Heart right ventricle (tissue), 16 donors: ENCODE data around the gene HTT. TPM values are rescaled to one million over a fixed set of nuclear protein-coding genes. Genes with fewer than 3 reads are reported as not detected.

Experiments
- ATAC-seq, 8 donors: fragments of 200-7000 bp; cut with Tn5 transposase; one replicate each; pipeline ENCODE4 v1.9.1; 2020; ENCODE audit warnings: mild to moderate bottlenecking in 8 of 8, moderate library complexity in 8 of 8, moderate number of reproducible peaks in 1 of 8
- DNase-seq, 2 donors: peaks; one replicate each; pipeline ENCODE4 v3.0.0-alpha.2; 2020
- H3K27ac ChIP-seq, 10 donors: fragments of 200-600 bp; sonication (generic) in 2 of 10; one replicate each; pipeline versions ENCODE4 v1.5.0 to v1.8.0; 2020 to 2022; ENCODE audit warnings: mild to moderate bottlenecking in 3 of 10
- H3K27me3 ChIP-seq, 7 donors: fragments of 200-600 bp; one replicate each; pipeline ENCODE4 v1.8.0; 2021 to 2022; ENCODE audit warnings: mild to moderate bottlenecking in 2 of 7
- H3K36me3 ChIP-seq, 9 donors: fragments of 200-600 bp; sonication (generic) in 1 of 9; one replicate each; pipeline versions ENCODE4 v1.5.0 to v1.8.0; 2020 to 2022; ENCODE audit warnings: mild to moderate bottlenecking in 2 of 9
- H3K4me1 ChIP-seq, 9 donors: fragments of 200-600 bp; sonication (generic) in 1 of 9; one replicate each; pipeline versions ENCODE4 v1.5.0 to v1.8.0; 2020 to 2022; ENCODE audit warnings: mild to moderate bottlenecking in 4 of 9
- H3K4me3 ChIP-seq, 10 donors: fragments of 200-600 bp; sonication (generic) in 2 of 10; one replicate each; pipeline versions ENCODE4 v1.5.0 to v1.8.0; 2020 to 2022; ENCODE audit warnings: mild to moderate bottlenecking in 7 of 10, moderate library complexity in 2 of 10
- H3K9me3 ChIP-seq, 11 donors: fragments of 200-600 bp in 10 of 11; sonication (generic) in 2 of 11; one replicate each; pipeline versions ENCODE4 v1.5.0 to v1.8.0; 2013 to 2022; ENCODE audit warnings: mild to moderate bottlenecking in 2 of 11, control low read depth in 1 of 11, moderate library complexity in 1 of 11
- WGBS, 2 donors: extraction: QIAGEN DNeasy Blood & Tissue Kit; methylation state at CpG; one replicate each; pipeline ENCODE4 v1.1.7; 2013; ENCODE audit warnings: inconsistent platforms in 1 of 2; 5-methylcytosine and 5-hydroxymethylcytosine counted together
- intact Hi-C, 10 donors: fragments of 100-400 bp; cut with DNase I; formaldehyde crosslinking; loops; one replicate each; pipeline versions ENCODE4 v1.11.1 to v1.14.2; 2022
- polyA plus RNA-seq, 2 donors: library from polyadenylated mRNA; stranded (reverse); fragments of 200-250 nt; gene quantifications; one replicate each; pipeline ENCODE4 v1.2.3, GENCODE V29; 2013
- total RNA-seq, 10 donors: library from RNA; stranded (reverse); fragmentation: NEBNext Ultra II Directional in 3 of 10; extraction: Animal tissue kit (Norgen Biotek cat#: 25700) in 3 of 10; gene quantifications; one replicate each; pipeline versions ENCODE4 v1.2.1 to v1.2.4, GENCODE V29; 2021 to 2023
- TF ChIP-seq, protein P1 (sequence below), 9 donors: fragments of 200-600 bp; sonication (generic) in 2 of 9; IDR thresholded peaks; one replicate each; pipeline versions ENCODE4 v1.5.0 to v1.8.0; 2021 to 2022; ENCODE audit warnings: antibody characterized with exemption in 9 of 9, mild to moderate bottlenecking in 5 of 9, moderate library complexity in 1 of 9
- donor health status: Arrhythmogenic right ventricular cardiomyopathy.
- donor health status: ischemic (EF 13 %, LVEDD 7.1; RV severe dilation, severe dysfunction).
- donor health status: healthy with polysubstance abuse.
- donor health status: DM: no; HTN: yes; CAD: no.
- donor health status: DM: no; HTN: no; CAD: no.
- donor health status: ischemic (EF 25% LVEDD 6.9; RV normal size, moderate dysfunction).
- donor health status: ischemic (EF 25% LVEDD 5.7; RV mildly dilated, moderate dysfunction).
- donor health status: healthy.
- donor health status: DM: yes; HTN: yes; CAD: no.
- donor health status: Ischemic cardiomyopathy.
- donor health status: ischemic (EF 35%, LVEDD 5.7; RV mildly dilated, moderate dysfunction).
- donor health status: nonischemic (EF 11% LVEDD 7.7; RV severe dilation, severe dysfunction).
- donor health status: DM: yes; HTN: yes; CAD: no.
- donor health status: PGD.
- donor health status: ischemic (EF 29% LVEDD 5.4; RV normal size, mild dysfunction).
- donor health status: nonischemic (EF 23%, LVEDD 6.1; RV moderate dilation, normal function).

The HTT gene
- total and polyA plus RNA-seq, 12 donors, result 6.3 to 34.0 (median 24.1) TPM

DNA sequence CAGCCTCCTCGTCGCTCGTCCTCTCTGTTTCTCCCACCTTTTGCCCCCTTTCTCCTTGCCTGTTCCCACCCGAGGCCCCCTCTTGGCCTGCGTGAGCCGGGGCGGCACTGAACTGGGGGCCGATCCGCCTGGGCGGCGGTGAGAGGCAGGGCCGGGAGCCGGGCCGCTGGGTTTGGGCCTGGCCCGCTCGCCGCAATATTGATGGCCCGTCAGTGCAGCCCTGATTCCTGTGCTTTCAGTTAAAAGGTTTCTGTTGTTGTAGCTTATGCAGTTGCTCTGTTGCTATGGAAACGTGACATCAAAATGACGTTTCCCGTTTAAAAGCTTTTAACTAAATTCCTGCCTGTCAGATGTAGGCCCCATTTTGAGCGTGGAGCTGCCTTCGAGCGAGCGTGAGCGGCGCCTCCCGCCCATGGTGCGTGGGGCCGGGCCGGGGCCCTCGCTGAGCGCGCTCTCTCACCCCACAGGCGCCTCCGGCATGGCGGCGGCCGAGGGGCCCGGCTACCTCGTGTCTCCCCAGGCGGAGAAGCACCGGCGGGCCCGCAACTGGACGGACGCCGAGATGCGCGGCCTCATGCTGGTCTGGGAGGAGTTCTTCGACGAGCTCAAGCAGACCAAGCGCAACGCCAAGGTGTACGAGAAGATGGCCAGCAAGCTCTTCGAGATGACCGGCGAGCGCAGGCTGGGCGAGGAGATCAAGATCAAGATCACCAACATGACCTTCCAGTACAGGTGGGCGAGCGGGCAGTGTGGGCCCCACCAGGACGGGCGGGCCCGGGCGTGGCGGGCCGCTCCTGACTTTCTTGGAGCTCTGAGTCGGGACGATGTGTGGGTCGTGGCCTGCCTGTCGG lies 174.6 kb downstream of the HTT start, which contains the start of gene MSANTD1:
TSS of gene MSANTD1 (plus strand) at position 349 of the 851 bp plus-strand sequence. CDS start at position 413, 64 bp downstream.
- TF ChIP-seq, protein P1, sequence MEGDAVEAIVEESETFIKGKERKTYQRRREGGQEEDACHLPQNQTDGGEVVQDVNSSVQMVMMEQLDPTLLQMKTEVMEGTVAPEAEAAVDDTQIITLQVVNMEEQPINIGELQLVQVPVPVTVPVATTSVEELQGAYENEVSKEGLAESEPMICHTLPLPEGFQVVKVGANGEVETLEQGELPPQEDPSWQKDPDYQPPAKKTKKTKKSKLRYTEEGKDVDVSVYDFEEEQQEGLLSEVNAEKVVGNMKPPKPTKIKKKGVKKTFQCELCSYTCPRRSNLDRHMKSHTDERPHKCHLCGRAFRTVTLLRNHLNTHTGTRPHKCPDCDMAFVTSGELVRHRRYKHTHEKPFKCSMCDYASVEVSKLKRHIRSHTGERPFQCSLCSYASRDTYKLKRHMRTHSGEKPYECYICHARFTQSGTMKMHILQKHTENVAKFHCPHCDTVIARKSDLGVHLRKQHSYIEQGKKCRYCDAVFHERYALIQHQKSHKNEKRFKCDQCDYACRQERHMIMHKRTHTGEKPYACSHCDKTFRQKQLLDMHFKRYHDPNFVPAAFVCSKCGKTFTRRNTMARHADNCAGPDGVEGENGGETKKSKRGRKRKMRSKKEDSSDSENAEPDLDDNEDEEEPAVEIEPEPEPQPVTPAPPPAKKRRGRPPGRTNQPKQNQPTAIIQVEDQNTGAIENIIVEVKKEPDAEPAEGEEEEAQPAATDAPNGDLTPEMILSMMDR (IDR thresholded peaks at IDR 0.05), result no peak
- Histone ChIP-seq H3K27me3 (no peaks in the 10 kb centered on the region), H3K9me3 (no peaks in the 10 kb centered on the region), H3K4me1 (no peaks in the 10 kb centered on the region), H3K27ac (no peak within 1 kb of the TSS), H3K36me3 (peaks cover 0 to 3% (median 0%) of the 10 kb centered on the region in 9 donors), H3K4me3 (no peak within 1 kb of the TSS)
- ATAC-seq, result no peak
- intact Hi-C loops, result no loop called here
- WGBS, 2 donors, result 92% methylated on average over 72 of the region's 72 CpGs
- DNase-seq, result peak in 1 of 2 donors; percentile 10

DNA sequence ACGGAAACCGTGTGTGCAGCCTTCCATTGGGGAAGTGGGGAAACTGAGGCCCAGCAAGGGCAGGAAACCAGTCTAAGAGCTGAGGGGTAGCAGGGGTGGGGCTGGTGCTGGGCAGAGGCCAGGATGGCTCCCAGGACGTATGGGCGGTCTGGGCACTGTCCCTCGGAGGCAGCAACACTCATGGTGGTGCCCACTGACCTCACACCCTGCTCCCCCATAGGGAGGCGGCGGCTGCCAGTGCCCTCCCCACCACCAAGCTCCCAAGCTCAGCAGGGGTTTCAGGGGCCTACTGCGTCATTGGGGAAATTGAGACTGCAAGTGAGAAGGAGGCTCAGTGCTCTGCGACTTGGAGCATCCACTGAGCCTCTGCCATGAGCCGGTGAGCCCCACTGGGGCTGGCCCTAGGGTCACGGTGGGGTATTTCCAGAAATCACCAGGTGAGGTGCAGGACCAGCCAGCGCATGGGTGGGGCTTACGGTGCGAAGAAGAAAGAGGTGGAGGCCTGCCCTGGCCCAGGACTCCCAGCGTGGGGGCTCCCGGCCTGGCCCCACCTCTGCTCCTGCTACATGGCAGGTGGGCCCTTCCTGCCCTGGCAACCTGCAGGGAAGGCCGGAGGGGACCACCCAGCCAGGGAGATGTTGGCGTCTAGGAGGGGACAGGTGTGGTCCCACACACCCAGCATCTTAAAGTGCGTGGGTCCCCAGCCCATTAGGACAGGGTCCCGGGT lies 175.4 kb downstream of the HTT start:
- no peak overlapping the region for H3K27ac ChIP-seq
- DNase-seq, result no peak
- H3K27me3 ChIP-seq, result no peaks in the 10 kb centered on the region
- no peaks in the 10 kb centered on the region for H3K9me3 ChIP-seq
- no peaks in the 10 kb centered on the region for H3K4me1 ChIP-seq
- intact Hi-C loops, result no loop called here
- TF ChIP-seq, protein P1 (IDR thresholded peaks at IDR 0.05), result no peak
- WGBS, 2 donors, result 96 to 97% methylated on average over 20 of the region's 20 CpGs
- peaks cover 0 to 3% (median 0%) of the 10 kb centered on the region in 9 donors for H3K36me3 ChIP-seq
- ATAC-seq, result no peak
- H3K4me3 ChIP-seq, result no peak overlapping the region

DNA sequence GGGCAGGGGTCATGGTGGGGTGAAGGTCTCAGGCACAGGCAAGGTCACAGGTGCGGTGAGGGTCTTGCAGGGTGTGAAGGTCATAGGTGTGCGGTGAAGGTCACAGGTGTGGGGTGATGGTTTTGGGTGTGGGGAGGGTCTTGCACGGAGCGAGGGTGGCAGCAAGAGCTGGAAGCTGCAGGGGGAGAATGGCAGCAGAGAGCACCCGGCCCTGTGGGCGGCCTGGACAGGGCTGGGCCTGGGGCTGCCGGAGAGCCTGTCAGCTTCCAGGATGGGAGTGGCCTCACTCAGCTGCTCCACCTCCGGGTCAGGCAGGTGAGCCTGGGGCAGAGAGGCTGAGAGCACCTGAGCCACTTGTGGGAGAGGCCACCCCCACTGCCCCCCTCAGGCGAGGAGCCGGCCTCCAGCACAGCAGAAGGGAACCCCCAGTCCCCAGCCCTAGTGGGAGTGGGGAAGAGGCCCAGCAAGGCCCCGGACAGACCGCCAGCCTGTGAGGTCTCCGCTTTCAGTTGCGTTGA lies 176.0 kb downstream of the HTT start:
- WGBS, 2 donors, result 90 to 91% methylated on average over 14 of the region's 14 CpGs
- ATAC-seq (no peak), DNase-seq (no peak)
- intact Hi-C loops, result no loop called here
- H3K4me3 ChIP-seq, result no peak overlapping the region
- no peak overlapping the region for H3K27ac ChIP-seq
- peaks cover 0 to 3% (median 0%) of the 10 kb centered on the region in 9 donors for H3K36me3 ChIP-seq
- no peaks in the 10 kb centered on the region for H3K4me1 ChIP-seq
- TF ChIP-seq, protein P1 (IDR thresholded peaks at IDR 0.05), result no peak
- no peaks in the 10 kb centered on the region for H3K9me3 ChIP-seq
- H3K27me3 ChIP-seq, result no peaks in the 10 kb centered on the region

DNA sequence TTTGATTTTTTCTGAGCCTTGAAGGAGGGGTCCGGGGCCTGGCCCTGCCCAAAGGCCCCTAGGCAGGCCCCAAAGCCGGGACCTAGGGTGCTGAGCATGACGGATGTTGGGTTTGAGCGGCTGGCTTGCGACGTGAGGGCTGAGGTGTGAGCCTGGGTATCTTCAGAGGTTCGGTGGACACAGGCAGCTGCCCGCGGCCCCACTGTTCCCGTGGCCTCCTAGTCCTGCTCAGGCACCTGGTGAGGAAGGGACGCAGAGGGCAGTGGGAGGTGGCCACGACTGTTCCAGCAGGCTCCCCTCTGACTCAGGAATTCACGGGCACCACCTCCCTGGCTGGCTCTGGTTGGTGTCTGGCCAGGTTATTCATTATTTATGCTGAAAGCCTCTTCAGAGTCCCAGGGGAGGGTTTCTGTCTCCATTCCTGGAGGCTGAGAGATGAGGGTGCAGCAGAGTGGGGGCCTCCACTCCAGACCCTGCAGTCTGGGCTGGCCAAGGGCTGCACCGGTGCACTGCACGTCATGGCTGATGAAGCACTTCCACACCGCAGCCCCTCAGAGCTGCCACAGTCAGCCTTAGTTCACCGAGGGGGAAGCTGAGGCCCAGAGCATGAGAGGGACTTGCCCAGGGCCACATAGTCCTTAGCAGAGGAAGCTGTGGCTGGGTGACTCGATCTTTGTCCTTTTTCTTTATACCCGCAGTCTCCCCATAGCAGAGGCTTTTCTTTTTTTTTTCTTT lies 176.6 kb downstream of the HTT start:
- TF ChIP-seq, protein P1 (IDR thresholded peaks at IDR 0.05), result no peak

More for the DNA sequence above, 176.6 kb downstream of the HTT start:
- Histone ChIP-seq H3K36me3 (peaks cover 0 to 3% (median 0%) of the 10 kb centered on the region in 9 donors), H3K4me3 (no peak overlapping the region), H3K27ac (no peak overlapping the region), H3K9me3 (no peaks in the 10 kb centered on the region), H3K4me1 (no peaks in the 10 kb centered on the region), H3K27me3 (no peaks in the 10 kb centered on the region)
- intact Hi-C loops, result no loop called here
- WGBS, 2 donors, result 94 to 96% methylated on average over 19 of the region's 19 CpGs
- ATAC-seq, result no peak
- DNase-seq, result no peak
